Mammary epithelial cell (primary cell): Measurements from ENCODE around the gene CDH12.

Source experiments
- CTCF ChIP-seq, 2 donors: IDR thresholded peaks in 1 of 2; conservative IDR thresholded peaks in 1 of 2; 2 replicates each; pipeline ENCODE4 v1.5.1; 2011 to 2012; ENCODE audit warnings: inconsistent platforms in 2 of 2, low read length in 2 of 2, mild to moderate bottlenecking in 2 of 2, control low read depth in 1 of 2, low read depth in 1 of 2; ENCODE audit not compliant: insufficient read depth in 1 of 2; ENCODE audit errors: extremely low read depth in 1 of 2
- EZH2 ChIP-seq: IDR thresholded peaks from 2 replicates; pipeline ENCODE4 v1.6.1; 2012; ENCODE audit warnings: low read length, inconsistent platforms, borderline replicate concordance

- TF ChIP-seq EZH2 (no peak), CTCF (conservative IDR thresholded peaks at IDR 0.05 in 1 of 2, IDR thresholded peaks at IDR 0.05 in 1 of 2; ENCODE audit: extremely low read depth in 1 of 2, insufficient read depth in 1 of 2, low read depth in 1 of 2, low read length in 2 of 2) (no peak)
These were observed 241.8 kb downstream of the CDH12 start for GRCh38 chr5:22611327-22611726.
